NCI-H1436 treated with DMSO at 0.1 percent for 48 hours (cell line): ENCODE measurements around the gene RHNO1.
A peak's percentile ranks its signal among the peaks of the same experiment; 100 is the strongest.

Source experiments
- DNase-seq: peaks from one replicate; lab custom pipeline; 2025; lab: John Stamatoyannopoulos, UW

The RHNO1 gene, protein sequence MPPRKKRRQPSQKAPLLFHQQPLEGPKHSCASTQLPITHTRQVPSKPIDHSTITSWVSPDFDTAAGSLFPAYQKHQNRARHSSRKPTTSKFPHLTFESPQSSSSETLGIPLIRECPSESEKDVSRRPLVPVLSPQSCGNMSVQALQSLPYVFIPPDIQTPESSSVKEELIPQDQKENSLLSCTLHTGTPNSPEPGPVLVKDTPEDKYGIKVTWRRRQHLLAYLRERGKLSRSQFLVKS

DNA sequence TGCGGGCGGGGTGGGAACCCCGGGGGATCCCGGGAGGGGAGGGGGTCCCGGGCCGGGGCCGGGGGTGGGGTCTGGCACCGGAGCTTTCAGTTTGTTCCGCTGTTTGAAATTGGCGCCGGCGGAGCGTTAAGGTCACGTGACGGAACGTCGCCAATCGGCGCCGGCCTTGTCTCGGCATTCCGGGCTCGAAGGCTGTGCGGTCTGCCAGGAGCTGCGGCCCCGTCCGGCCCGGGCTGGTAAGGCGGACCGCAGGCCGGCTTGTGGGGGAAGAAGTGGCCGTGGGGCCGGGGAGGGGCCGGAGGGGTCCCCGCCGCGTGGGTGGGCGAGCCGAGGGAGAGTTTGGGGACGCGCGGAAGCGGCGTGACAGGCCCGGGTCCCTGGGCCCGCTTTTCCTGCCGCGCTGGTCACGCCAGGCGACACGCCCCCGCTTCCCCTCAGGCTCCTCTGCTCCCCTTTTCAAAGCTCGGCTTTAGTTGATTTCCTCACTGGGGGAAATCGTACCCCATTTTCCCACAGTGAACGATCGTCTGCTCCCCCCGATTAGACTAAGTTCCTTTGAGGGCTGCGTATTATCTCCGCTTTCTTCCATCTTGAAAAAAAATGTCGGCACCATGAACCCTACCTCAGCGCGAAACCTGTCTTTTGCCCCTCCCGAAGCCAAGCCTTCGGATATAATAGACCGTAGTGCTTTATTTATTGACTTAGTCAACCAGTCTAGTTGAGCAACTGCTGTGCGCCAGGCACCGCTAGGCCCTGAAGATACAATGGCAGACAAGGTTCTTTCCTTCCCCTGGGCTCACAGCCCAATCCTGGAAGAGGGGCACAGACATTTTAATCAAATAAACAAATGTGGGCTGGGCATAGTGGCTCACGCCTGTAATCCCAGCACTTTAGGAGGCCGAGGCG is at the start of gene RHNO1, which contains the start of gene FOXM1:
TSS of gene RHNO1 (plus strand) at position 177 of the 906 bp plus-strand sequence. CDS start 8,144 bp downstream, outside the sequence.
TSS of gene FOXM1 (minus strand) at position 128 of the 906 bp plus-strand sequence. CDS start 2,696 bp downstream, outside the sequence.
- DNase-seq, result peak; percentile 27

DNA sequence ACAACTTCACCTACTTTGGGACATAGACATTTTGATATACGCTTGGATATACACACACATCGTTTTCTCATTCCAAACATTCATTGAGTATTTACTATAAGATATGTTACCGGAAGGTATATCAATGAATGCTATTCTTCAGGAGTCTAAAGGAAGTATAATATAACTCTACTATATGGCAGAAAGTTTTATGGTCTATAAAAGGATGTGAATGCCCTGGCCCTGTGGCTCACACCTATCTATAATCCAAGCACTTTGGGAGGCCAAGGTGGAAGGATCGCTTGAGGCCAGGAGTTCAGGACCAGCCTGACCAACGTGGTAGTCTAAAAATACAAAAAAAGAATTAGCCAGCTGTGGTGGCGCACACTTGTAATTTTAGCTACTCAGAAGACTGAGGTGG is 47.7 kb upstream of the RHNO1 start:
- DNase-seq, result no peak

DNA sequence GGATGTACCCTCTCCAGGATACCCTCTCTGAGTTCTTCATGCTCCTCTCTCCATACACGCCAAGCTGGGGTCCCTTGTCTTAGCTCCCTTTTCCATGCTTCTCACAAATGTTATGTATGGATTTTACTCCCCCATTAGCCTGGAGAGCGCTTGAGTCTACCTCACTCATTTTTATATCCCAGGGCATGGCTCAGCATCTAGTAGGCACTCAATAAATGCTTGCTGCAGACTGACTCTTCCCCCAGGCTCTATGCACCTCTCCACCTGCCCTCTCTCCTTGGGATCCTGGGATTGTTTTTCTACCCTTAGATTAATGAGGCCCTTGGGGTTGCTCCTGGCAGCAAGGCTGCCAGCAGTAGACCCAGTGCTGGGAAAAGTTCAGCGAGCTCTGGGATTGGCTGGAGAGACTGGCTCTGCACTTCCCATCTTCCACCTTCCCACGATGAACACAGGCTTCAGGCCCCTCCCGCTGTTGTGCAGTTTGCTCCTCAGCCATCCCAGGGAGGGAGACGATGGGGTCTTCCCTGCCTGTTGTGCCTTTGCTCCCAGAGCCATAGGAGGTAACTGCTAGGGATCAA is 44.4 kb upstream of the RHNO1 start:
- DNase-seq, result no peak

DNA sequence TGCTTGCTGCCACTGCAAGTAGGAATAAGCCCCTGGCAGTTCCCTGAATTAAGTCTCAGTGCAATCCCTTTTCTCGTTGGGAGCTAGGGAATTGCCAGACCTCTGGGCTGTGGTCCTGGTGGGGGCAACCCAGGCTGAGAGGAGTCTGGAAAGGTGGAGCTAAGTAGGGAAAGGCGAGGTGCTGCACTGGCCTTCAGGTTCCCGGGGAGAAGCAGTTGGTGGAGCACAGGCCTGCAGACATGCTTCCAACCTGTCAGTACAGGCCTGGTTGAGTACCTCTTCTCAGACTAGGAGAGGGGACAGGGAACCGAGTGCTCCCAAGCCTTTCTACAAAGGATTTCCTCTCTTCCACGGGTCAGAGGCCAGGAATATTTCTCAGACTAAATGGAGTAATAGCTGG is 43.7 kb upstream of the RHNO1 start:
- DNase-seq, result no peak

DNA sequence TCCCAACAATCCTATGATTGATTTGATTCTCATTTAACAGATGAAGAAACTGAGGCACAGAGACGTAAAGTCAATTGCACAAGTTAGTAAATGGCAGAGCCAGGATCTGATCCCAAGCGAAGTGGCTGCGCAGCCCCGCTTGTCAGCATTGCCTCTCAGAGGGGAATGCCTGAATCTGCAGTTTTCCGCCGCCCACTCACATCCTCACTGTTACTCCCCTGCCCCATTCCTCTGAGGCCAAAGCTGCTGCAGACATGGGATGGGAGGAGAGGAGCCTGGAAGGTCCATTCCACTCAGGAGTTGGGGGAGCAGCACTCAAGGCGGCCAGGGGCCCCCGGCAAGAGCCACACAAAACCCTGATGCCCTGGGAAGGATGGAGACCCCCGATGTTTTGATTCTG is 43.2 kb upstream of the RHNO1 start:
- no peak for DNase-seq

DNA sequence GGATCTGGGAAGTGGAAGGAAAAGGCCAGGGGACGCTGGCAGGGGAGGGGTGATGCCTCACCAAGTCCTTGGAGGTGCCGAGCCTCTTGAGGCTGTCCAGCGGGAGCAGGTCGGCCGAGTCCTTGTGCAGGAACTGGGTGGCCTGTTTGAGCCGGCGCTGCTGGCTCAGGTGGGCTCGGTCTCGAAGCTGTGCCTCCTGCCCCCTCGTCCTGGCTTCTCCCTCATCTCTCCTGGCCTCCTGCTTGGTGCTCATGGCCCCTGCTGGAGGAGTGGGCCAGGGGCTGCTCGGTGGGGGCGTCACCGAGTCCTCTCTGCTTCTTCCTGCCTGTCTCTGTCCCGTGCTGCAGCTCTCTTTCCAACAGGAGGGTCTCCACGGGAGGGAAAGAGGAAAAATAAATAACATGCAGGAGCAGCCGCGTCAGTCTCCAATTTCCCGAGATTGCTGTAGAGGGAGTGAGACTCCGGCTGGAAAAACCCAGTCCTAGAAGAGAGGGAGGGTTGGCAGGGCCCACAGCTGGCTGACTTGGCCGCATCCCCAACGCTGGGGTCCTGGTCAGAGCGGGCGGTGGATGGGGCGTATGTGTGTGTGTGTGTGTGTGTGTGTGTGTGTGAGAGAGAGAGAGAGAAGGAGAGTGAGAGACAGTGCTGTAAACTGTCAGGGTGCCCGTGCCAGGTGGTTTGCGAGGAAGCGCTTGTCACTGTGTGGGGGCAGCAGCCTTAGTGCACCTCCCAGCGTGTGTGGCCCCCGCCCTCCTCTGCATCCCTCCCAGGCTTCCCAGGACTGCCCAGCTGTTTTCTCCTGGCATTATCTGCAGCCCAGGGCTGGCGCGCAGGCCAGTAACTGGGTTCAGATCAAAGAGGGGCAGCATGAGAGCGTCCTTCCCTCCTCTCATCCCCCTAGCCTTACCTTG is 42.2 kb upstream of the RHNO1 start, which contains the start of gene NRIP2:
TSS of gene NRIP2 (minus strand) at position 455 of the 911 bp plus-strand sequence. CDS start at position 403, 52 bp downstream.
- no peak for DNase-seq

DNA sequence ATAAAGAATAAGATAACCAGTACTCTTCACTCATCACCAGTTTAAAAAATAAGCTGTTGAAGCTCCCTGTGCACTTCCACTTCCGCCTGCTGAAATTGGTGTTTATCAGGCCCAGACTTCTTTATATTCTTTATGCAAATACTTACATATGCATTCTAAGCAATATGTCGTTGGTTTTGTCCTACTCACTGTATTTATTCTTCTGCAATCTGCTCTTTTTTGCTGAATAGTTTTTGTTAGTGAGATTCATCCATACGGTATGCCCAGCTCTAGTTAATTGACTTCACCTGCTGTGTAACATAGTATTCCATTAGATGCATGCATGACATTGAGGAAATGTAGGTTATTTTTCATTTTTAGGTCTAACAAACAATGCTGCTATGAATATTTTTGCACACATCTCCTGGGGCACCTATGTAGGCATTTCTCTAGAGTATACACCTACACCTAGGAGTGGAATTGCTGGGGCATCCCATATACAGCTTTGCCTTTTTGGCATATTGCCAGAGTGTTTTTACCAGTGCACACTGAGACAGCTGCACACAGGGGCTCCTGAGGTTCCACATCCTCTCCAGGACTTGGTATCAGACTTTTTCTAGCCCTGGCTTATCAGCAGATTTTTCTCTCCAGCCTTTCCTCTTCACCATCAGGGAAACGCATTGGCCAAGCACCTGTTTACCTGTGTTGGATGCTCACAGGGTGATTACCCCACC is 41.2 kb upstream of the RHNO1 start:
- DNase-seq, result no peak

DNA sequence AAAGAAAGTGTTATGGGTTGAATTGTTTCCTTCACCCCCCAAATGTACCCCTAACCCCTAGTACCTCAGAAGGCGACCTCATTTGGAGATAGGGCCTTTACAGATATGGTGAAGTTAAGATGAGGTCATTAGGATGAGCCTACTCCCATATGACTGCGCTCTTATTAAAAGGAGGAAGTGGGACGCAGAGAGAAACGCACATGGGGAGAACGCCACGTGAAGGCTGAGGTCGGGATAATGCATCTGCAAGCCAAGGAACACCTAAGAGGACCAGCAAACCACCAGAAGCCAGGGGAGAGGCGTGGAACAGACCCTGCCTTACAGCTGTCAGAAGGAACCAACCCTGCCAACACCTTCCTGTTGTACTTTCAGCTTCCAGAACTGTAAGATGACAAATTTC is 40.4 kb upstream of the RHNO1 start:
- DNase-seq, result no peak

DNA sequence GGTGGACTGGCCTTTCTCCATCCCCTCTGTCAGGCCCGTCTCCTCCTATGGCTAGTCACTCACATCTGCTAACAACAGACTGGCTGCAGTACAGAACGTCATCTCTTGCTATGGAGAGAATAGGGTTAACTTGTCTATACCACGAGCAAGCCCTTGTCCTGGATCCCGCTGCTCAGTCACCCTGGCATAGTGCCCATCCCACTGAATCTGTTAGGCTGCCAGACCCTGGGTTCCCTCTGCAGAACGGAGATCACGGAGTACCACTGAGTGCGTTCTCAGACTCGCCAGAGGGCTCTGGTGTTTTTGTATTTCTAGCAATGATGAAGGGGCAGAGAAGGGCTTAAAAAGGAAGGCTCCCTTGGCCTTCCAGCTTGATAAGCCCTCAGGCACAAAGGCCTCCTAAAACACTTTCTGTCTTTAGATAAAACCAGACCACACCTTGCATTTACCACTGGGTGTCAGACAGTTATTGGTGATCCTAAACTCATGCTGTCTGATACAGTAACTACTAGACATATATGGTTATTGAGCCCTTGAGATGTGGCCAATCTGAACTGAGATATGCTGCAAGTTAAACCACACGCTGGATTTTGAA is 35.9 kb upstream of the RHNO1 start:
- no peak for DNase-seq

DNA sequence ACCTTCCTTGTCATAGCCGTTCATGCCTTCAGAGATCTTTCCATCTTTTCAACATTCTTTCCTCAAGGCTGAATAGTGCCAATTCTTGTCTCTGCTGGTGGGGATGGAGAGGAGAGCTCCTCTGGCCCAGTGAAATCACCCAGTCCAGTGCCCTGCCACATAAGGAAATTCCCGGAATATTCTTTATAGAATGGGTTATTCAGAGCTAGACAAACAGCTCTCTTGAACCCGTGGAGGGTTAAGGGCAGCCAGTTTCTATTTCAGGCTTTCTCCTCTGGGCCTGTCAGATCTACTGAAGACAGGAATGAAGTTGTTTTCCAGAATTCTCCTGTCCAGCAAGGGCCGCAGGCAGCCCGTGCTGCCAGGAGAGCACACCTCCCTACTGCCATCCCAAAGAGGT is 34.1 kb upstream of the RHNO1 start:
- no peak for DNase-seq

DNA sequence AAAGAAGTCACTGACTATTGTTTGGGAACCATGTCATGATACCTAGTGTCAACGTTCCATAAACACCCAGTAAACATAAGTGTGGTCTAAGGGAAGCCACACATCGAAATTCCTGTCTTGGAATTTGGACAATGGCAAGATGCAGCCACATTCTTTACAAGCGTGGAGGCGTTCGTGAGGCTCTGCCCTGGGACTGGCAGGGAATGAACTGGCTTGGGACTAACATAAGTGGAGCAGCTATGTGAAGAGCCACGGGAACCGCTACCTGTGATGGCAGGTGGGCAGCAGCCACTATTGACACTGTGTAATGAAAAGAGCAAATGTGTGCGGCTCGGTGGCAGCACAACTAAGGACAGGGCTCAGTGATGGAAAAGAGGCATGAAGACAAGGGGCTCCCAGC is 32.2 kb upstream of the RHNO1 start:
- DNase-seq, result no peak

DNA sequence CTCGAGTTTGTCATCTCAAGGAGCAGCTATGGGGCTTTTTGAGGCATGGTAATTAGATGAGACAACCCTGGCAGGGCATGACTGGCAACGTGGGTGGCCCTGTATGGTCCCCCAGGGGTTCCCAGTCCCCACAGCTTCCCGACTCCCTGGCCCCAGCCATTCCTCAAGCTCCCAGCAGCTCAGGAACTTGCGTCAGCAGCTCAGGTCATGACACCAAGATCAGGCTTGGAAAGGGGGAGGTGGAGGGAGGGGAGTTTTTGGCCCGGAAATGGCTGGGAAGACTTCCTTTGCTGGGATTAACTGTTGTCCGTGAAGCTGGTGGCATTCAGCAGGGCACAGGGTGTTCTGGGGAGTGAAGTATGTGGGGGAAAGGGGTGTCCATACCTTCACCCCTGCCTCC is 31.7 kb upstream of the RHNO1 start:
- no peak for DNase-seq

DNA sequence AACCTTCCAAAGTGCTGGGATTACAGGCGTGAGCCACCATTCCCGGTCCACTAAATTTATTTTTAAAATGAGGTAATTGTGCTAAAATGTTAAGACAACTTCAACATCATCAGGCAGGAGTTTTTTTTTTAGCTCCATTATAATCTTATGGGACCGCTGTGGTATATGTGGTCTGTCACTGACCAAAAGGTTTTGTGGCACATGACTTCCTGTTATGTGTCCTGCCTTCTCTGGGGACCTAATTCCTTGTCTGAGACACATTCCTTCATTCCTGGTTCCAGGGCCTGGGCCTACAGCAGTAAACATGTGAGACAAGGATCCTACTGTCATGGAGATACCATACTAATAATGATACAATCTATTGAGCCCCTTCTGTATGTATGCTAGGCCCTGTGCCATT is 25.1 kb upstream of the RHNO1 start:
- no peak for DNase-seq

DNA sequence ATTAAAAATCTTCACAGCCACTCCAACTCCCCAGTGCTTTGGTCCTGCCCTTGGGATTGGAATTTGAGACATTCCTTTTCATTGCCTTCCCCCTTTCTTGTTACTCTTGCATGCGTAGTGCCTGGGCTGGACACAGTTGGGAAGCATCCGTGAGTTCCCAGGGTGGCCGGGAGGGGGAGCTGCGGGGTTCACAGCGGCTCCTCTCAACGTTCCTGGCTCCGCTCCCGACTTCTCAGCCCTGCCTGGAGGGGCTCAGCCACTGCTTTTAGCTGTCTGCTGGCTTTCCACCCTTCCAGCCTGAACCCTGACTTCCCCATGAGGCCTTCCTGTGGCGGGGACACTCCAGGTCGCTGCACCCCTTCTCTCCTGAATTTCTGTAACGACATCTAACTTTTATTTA is 23.4 kb upstream of the RHNO1 start:
- no peak for DNase-seq

DNA sequence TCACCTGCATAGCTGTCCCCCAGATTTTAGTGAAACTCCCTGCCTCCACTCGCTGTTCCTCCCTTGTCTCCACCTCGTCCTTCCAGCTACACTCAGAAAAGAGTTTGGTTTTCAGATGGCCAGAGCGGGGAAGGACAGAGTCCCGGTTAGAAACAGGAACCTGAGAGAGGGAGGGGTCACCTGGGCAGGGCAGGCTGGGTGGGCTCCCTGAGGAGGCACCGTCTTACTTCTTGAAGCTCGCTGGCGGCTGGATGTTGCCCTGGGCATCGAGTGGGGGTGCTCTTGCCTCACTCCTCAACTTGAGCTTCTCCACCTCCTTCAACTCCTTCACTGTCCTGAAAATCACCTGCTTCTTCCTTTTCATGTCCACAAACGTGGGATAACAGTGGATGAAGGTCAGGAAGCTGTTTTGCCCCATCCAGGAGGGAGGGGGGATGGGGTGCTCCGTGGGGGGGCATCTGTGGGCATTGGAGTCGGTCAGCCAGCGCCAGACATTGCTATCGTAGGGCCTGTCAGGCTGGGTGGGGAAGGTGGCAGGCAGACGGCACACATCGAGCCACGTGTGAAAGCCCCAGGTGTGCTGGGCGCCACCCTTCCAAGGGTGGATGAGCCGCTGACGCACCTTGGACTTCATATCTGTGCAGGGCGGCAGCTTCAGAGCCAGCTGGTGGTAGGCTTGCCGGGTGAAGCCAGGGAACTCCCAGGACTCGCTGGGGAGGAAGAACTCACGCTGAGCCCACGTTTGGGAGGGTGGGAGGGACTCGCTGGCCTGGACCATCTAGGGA is 22.2 kb upstream of the RHNO1 start:
- no peak for DNase-seq

DNA sequence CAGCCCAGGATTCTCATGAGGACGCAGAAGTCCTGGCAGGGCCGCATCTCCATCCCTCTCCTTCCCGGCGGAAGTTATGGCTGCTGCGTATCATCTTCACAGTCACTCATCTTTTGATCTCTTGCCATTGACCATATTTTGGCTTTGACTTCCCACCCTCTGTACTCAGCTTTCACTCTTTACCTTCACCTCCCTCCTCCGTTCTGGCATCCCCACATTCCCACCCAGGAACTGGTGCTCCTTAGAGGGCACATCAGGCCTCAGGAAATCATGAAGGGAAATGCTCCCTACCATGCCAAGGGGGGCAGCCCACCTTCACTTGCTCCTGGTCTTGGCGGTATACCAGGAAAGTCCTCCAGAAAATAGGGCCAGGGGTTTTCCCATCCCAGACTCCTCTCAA is 21.5 kb upstream of the RHNO1 start:
- DNase-seq, result no peak

DNA sequence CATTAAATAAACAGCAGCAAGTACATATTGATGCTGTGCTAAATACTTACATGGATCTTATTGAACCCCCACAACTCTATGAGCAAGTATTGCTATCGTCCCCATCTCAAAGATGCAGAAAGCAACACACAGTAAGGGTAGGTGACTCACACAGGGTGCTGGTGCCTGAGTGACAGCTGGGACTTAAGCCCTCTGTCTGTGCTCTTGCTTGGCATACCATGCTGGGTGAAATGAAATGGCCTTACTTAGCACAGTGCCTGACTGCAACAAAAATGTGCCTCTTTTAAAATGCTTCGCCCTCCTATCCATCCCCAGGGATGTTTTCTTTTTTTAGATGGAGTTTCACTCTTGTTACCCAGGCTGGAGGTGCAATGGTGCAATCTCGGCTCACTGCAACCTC is 21.0 kb upstream of the RHNO1 start:
- DNase-seq, result no peak

DNA sequence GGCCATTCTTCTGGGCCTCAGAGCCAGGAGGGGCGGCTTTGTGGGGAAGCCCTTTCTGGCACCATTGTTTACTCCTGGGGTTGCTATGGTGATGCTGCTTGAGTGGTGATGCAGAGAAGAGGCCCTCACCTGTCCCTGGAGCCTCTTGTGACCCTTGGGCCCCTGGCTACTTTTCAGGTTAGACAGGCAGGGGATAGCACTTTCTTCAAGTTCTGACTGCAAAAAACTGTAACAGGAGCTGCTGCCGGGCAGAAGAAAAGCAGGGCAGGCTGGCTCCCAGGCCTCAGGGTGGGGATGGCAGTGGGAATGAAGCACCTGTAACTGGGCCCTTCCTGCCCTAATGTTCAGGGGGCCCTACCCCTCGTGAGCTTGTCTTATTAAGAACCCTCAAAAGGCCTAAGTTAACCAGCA is 20.0 kb upstream of the RHNO1 start, which contains the start of gene TEX52:
TSS of gene TEX52 (minus strand) at position 19 of the 411 bp plus-strand sequence. CDS start at position 6, 13 bp downstream.
- DNase-seq, result no peak

DNA sequence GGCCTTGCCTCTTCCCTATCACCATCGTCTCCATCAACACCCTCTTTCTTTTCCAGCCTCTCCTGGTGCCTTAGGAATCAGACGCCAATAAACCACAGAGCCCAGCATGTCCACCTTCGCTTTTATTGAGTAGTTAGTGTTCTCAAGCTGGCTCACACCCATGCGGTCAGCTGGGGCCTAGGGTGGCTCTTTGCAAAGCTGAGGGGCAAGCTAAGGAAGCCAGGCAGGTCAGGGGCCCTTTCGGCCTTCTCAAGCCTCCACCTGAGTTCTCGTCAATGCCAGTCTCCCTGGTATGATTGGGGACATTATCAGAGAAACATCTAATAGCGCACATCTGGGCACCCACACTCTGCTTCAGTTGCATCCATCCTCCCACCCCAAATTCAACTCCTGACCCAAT is 19.4 kb upstream of the RHNO1 start:
- DNase-seq, result no peak

DNA sequence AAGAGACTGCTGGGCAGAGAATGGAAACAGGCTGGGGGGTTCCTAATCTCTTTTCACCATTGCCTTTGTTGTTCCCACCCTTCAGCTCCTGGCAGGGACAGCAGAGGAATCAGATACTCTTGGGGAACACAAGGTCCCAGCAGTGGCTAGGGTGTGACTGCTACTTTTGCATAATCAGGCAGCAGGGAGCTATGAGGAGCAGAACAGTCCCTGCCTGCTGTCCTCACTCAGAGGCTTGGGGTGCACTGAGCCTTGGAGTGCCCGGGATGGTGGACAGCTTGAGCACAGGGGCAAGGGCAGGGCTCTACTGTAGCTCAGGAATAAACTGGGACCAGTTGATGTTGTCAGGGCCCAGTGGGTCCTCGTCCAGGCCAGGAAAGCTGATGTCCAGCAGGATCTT is 18.7 kb upstream of the RHNO1 start:
- DNase-seq, result no peak
